HFFc6 (cell line): ENCODE measurements around the gene STAT5A. TPM values are rescaled to one million over a fixed set of nuclear protein-coding genes. Genes with fewer than 3 reads are reported as not detected.

Source experiments
- total RNA-seq, 6 experiments: library from RNA; stranded (reverse); fragmentation: NEBNext Ultra II Directional; extraction: Animal tissue kit (Norgen Biotek cat#: 25700); gene quantifications; 2 replicates in 1 of 6; 3 replicates in 5 of 6; pipeline ENCODE4 v1.2.3, GENCODE V29; 2021

The STAT5A gene
- total RNA-seq, 6 experiments from 2014 or later = 0.27 to 1.0 (median 0.53) TPM

Other genes with a start within 250 kb of the STAT5A start
- under 1 TPM in 4 of 6 experiments, not detected in 2; 0.07 to 0.10 (median 0.08) TPM for gene C17orf113, start 237.9 kb upstream of the STAT5A start, total RNA-seq
- not detected for gene ZNF385C, start 190.0 kb upstream of the STAT5A start, total RNA-seq
- 1 to 10 TPM; 4.0 to 5.3 (median 4.2) TPM for gene DHX58, start 175.8 kb upstream of the STAT5A start, total RNA-seq
- gene KAT2A, start 167.1 kb upstream of the STAT5A start, total RNA-seq = 10 to 100 TPM; 21.5 to 36.2 (median 25.3) TPM
- gene HSPB9, start 165.7 kb upstream of the STAT5A start, total RNA-seq = not detected
- 100 to 1,000 TPM; 184 to 204 (median 193) TPM for gene RAB5C, start 133.5 kb upstream of the STAT5A start, total RNA-seq
- gene KCNH4, start 107.4 kb upstream of the STAT5A start, total RNA-seq = not detected
- gene HCRT, start 103.0 kb upstream of the STAT5A start, total RNA-seq = not detected
- gene GHDC, start 94.0 kb upstream of the STAT5A start, total RNA-seq = 1 to 10 TPM; 1.5 to 7.5 (median 6.4) TPM
- 10 to 100 TPM; 16.8 to 22.5 (median 20.1) TPM for gene STAT5B, start 12.1 kb upstream of the STAT5A start, total RNA-seq
- 10 to 100 TPM; 65.3 to 74.5 (median 68.8) TPM for gene STAT3, start 99.9 kb downstream of the STAT5A start, total RNA-seq
- 1,000 to 10,000 TPM; 1,059 to 1,221 (median 1,100) TPM for gene CAVIN1, start 134.8 kb downstream of the STAT5A start, total RNA-seq
- 10 to 100 TPM; 29.6 to 56.7 (median 37.1) TPM for gene ATP6V0A1, start 170.4 kb downstream of the STAT5A start, total RNA-seq
- 10 to 100 TPM; 38.7 to 43.1 (median 39.9) TPM for gene NAGLU, start 247.7 kb downstream of the STAT5A start, total RNA-seq